ENCODE results near the gene RAD51B.

RAD51B gene

GRCh38 chr14:68368850-68369249 lies 549.3 kb downstream of the RAD51B start:
- no peak for TF ChIP-seq CTCF (conservative IDR thresholded peaks at IDR 0.05; ENCODE audit: low read depth)
- CTCF ChIA-PET: no interaction called here
- no peak overlapping the region for H3K27ac ChIP-seq
- no peak for DNase-seq (ENCODE audit: low spot score)
- POLR2A ChIA-PET (ENCODE audit: low non-redundant PET): no interaction called here

- H3K27ac ChIP-seq: no peak overlapping the region
- TF ChIP-seq CTCF (conservative IDR thresholded peaks at IDR 0.05; ENCODE audit: low read depth): no peak
- no peak for DNase-seq (ENCODE audit: low spot score)
- ChIA-PET CTCF (no interaction called here), POLR2A (ENCODE audit: low non-redundant PET) (no interaction called here)
Observed at GRCh38 chr14:68369281-68370056, 549.9 kb downstream of the RAD51B start.

- DNase-seq (ENCODE audit: low spot score): no peak
- POLR2A ChIA-PET (ENCODE audit: low non-redundant PET): no interaction called here
- TF ChIP-seq CTCF (conservative IDR thresholded peaks at IDR 0.05; ENCODE audit: low read depth): no peak
- no peak overlapping the region for H3K27ac ChIP-seq
- CTCF ChIA-PET: no interaction called here
Observed at GRCh38 chr14:68370057-68370360, 550.4 kb downstream of the RAD51B start.

- DNase-seq (ENCODE audit: low spot score): no peak
- H3K27ac ChIP-seq: no peak overlapping the region
- TF ChIP-seq CTCF (conservative IDR thresholded peaks at IDR 0.05; ENCODE audit: low read depth): no peak
- ChIA-PET POLR2A (ENCODE audit: low non-redundant PET) (no interaction called here), CTCF (no interaction called here)
Observed at GRCh38 chr14:68372368-68372767, 552.8 kb downstream of the RAD51B start.

GRCh38 chr14:68373124-68373646 lies 553.6 kb downstream of the RAD51B start:
- CTCF ChIA-PET: no interaction called here
- H3K27ac ChIP-seq: no peak overlapping the region
- POLR2A ChIA-PET (ENCODE audit: low non-redundant PET): no interaction called here
- no peak for TF ChIP-seq CTCF (conservative IDR thresholded peaks at IDR 0.05; ENCODE audit: low read depth)
- DNase-seq (ENCODE audit: low spot score): no peak

- CTCF ChIA-PET: interaction anchor here (0.6 kb wide), 1 partner anchor 416 kb away, joined by 5 read pairs; no protein-coding TSS in a partner anchor
- no peak for DNase-seq (ENCODE audit: low spot score)
- H3K27ac ChIP-seq: no peak overlapping the region
Observed at GRCh38 chr14:68373847-68374444, 554.4 kb downstream of the RAD51B start.

More at GRCh38 chr14:68373847-68374444, 554.4 kb downstream of the RAD51B start:
- no peak for TF ChIP-seq CTCF (conservative IDR thresholded peaks at IDR 0.05; ENCODE audit: low read depth)
- POLR2A ChIA-PET (ENCODE audit: low non-redundant PET): no interaction called here

Measured in RWPE1 (cell line).